Measurements from ENCODE around the gene GZMM. TPM values are rescaled to one million over a fixed set of nuclear protein-coding genes. Genes with fewer than 3 reads are reported as not detected.

Gene GZMM
- total RNA-seq, 1 donor from 2014 or later: 0.47 TPM

DNA sequence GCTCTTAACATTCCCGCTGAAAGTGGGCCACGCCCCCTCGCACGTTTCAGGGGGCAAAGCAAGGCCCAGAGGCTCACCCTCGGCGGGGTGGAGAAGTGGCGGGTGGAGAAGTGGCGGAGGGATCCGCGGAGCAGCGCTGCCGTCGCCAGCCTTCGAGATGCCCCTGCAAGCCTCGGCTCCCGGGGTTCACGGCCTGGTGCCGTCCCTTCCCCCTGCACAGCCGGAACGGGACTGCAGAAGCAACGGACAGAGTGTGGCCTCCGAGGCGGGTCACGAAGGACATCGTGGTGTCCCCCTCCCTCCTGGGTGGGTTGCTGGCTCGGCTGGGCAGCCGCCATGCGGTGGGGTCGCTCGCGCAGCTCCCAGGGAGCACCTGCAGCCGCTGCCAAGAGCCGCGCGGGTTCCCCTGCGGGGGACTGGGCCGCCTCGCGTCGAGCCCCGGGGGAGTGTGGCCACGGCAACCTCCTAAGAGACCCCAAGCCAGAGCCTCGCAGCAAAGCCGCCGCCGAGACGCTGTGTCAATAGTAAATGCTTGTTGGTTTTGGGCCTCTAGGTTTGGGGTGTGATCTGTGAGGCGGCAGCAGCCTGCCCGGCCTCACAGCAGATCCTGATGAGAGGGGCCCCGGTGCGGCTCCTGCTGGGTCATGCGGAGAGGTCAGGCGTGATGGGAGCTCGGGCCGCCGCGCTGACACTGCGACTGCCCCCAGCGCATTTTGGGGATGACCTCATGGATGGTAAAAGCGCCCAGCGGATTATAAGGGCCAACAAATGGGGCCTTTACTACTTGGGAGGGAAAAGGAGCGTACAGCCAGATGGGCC, 31.1 kb upstream of the GZMM start:
- DNase-seq: no peak
- Mint-ChIP-seq H3K27ac (ENCODE audit: unreplicated experiment) (no peak overlapping the region), H3K9me3 (ENCODE audit: unreplicated experiment) (peaks cover 8% of the 10 kb centered on the region), H3K36me3 (ENCODE audit: unreplicated experiment) (peaks cover 5% of the 10 kb centered on the region), H3K4me3 (ENCODE audit: unreplicated experiment) (no peak overlapping the region), H3K27me3 (ENCODE audit: unreplicated experiment) (peaks cover 17% of the 10 kb centered on the region), H3K4me1 (ENCODE audit: low read depth, unreplicated experiment) (peaks cover 6% of the 10 kb centered on the region)
- TF ChIP-seq, protein P1, sequence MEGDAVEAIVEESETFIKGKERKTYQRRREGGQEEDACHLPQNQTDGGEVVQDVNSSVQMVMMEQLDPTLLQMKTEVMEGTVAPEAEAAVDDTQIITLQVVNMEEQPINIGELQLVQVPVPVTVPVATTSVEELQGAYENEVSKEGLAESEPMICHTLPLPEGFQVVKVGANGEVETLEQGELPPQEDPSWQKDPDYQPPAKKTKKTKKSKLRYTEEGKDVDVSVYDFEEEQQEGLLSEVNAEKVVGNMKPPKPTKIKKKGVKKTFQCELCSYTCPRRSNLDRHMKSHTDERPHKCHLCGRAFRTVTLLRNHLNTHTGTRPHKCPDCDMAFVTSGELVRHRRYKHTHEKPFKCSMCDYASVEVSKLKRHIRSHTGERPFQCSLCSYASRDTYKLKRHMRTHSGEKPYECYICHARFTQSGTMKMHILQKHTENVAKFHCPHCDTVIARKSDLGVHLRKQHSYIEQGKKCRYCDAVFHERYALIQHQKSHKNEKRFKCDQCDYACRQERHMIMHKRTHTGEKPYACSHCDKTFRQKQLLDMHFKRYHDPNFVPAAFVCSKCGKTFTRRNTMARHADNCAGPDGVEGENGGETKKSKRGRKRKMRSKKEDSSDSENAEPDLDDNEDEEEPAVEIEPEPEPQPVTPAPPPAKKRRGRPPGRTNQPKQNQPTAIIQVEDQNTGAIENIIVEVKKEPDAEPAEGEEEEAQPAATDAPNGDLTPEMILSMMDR (IDR thresholded peaks at IDR 0.05; ENCODE audit: partially characterized antibody, unreplicated experiment): no peak

DNA sequence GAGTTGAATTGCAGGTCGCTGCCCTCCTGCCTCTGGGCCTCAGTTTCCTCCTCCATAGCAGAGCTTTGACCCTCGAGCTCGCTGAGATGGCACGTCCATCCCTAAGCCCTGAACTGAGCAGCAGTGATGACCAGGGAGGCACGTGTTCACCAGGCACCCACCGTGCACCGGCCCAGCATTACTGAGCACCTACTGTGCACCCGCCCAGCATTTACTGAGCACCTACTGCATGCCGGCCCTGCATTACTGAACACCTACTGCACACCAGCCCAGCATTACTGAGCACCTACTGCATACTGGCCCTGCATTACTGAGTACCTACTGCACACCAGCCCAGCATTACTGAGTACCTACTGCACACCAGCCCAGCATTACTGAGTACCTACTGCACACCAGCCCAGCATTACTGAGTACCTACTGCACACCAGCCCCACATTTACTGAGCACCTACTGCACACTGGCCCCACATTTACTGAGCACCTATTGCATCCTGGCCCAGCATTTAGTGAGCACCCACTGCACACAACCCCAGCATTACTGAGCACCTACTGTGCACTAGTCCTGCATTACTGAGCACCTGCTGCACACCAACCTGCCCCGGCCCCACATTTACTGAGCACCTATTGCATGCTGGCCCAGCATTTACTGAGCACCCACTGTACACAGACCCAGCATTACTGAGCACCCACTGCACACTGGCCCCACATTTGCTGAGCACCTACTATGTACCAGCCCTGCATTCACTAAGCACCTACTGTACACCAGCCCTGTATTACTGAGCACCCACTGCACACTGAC, 30.3 kb upstream of the GZMM start:
- no peak for DNase-seq
- Mint-ChIP-seq H3K4me1 (ENCODE audit: low read depth, unreplicated experiment) (peaks cover 4% of the 10 kb centered on the region), H3K27ac (ENCODE audit: unreplicated experiment) (peak overlapping the region; percentile 43), H3K27me3 (ENCODE audit: unreplicated experiment) (peaks cover 17% of the 10 kb centered on the region), H3K4me3 (ENCODE audit: unreplicated experiment) (no peak overlapping the region), H3K36me3 (ENCODE audit: unreplicated experiment) (peaks cover 5% of the 10 kb centered on the region), H3K9me3 (ENCODE audit: unreplicated experiment) (peaks cover 8% of the 10 kb centered on the region)
- TF ChIP-seq, protein P1 (IDR thresholded peaks at IDR 0.05; ENCODE audit: partially characterized antibody, unreplicated experiment): no peak

- no peak for DNase-seq
- Mint-ChIP-seq H3K9me3 (ENCODE audit: unreplicated experiment) (peaks cover 4% of the 10 kb centered on the region), H3K4me1 (ENCODE audit: low read depth, unreplicated experiment) (peaks cover 4% of the 10 kb centered on the region), H3K36me3 (ENCODE audit: unreplicated experiment) (peaks cover 5% of the 10 kb centered on the region), H3K27me3 (ENCODE audit: unreplicated experiment) (peaks cover 17% of the 10 kb centered on the region), H3K4me3 (ENCODE audit: unreplicated experiment) (no peak overlapping the region), H3K27ac (ENCODE audit: unreplicated experiment) (peak overlapping the region; percentile 40)
- TF ChIP-seq, protein P1 (IDR thresholded peaks at IDR 0.05; ENCODE audit: partially characterized antibody, unreplicated experiment): no peak
Measured at GRCh38 chr19:514166-514663, 29.6 kb upstream of the GZMM start.

- H3K4me1 Mint-ChIP-seq (ENCODE audit: low read depth, unreplicated experiment): no peaks in the 10 kb centered on the region
- H3K36me3 Mint-ChIP-seq (ENCODE audit: unreplicated experiment): peaks cover 14% of the 10 kb centered on the region
- TF ChIP-seq, protein P1 (IDR thresholded peaks at IDR 0.05; ENCODE audit: partially characterized antibody, unreplicated experiment): no peak
- peak; percentile 53 for DNase-seq
- peaks cover 4% of the 10 kb centered on the region for H3K9me3 Mint-ChIP-seq (ENCODE audit: unreplicated experiment)
- peaks cover 11% of the 10 kb centered on the region for H3K27me3 Mint-ChIP-seq (ENCODE audit: unreplicated experiment)
- H3K27ac Mint-ChIP-seq (ENCODE audit: unreplicated experiment): no peak overlapping the region
- H3K4me3 Mint-ChIP-seq (ENCODE audit: unreplicated experiment): no peak overlapping the region
Measured at GRCh38 chr19:517721-518597, 25.9 kb upstream of the GZMM start.

Data from glutamatergic neuron (in vitro differentiated cells).